Suprapubic skin (tissue), 4 donors: ENCODE results near the gene C1orf226. TPM values are rescaled to one million over a fixed set of nuclear protein-coding genes. Genes with fewer than 3 reads are reported as not detected.

Experiments
- DNase-seq, 2 donors: peaks; one replicate each; pipeline ENCODE4 v3.0.0-alpha.2; 2019; ENCODE audit warnings: low spot score in 2 of 2
- H3K27ac ChIP-seq: fragments of 200-600 bp; sonication (generic); one replicate; pipeline ENCODE4 v1.5.1; 2019
- H3K27me3 ChIP-seq: fragments of 200-600 bp; sonication (generic); one replicate; pipeline ENCODE4 v1.5.1; 2019
- H3K36me3 ChIP-seq: fragments of 200-600 bp; sonication (generic); one replicate; pipeline ENCODE4 v1.5.1; 2019
- H3K4me1 ChIP-seq: fragments of 200-600 bp; sonication (generic); one replicate; pipeline ENCODE4 v1.5.1; 2019
- H3K4me3 ChIP-seq: fragments of 200-600 bp; sonication (generic); one replicate; pipeline ENCODE4 v1.5.1; 2019; ENCODE audit warnings: mild to moderate bottlenecking
- H3K9me3 ChIP-seq: fragments of 200-600 bp; sonication (generic); one replicate; pipeline ENCODE4 v1.5.1; 2019
- EP300 ChIP-seq: sonication (generic); formaldehyde crosslinking; IDR thresholded peaks from one replicate; pipeline ENCODE4 v1.6.1; 2017; ENCODE audit warnings: antibody characterized with exemption
- POLR2A ChIP-seq, 2 donors: fragments of 450-650 bp; IDR thresholded peaks; one replicate each; pipeline ENCODE4 v1.6.1; 2017; ENCODE audit warnings: antibody characterized with exemption in 2 of 2, mild to moderate bottlenecking in 2 of 2, moderate library complexity in 2 of 2
- POLR2AphosphoS5 ChIP-seq, 3 donors: sonication (generic); formaldehyde crosslinking; IDR thresholded peaks; one replicate each; pipeline ENCODE4 v1.6.1; 2017; ENCODE audit warnings: antibody characterized with exemption in 3 of 3
- WGBS: methylation state at CpG from one replicate; pipeline ENCODE4 v1.1.5; 2018; 5-methylcytosine and 5-hydroxymethylcytosine counted together
- total RNA-seq, 4 donors: library from RNA; depleted of rRNA; stranded (reverse); fragments of >200 nt; gene quantifications; one replicate each; pipeline ENCODE4 v1.1.0, GENCODE V29; 2016
- TF ChIP-seq, protein P1 (sequence below), 2 donors: fragments of 200-600 bp in 1 of 2; fragments of 450-650 bp in 1 of 2; sonication (generic) in 1 of 2; IDR thresholded peaks; one replicate each; pipeline ENCODE4 v1.5.1; 2016 to 2019; ENCODE audit warnings: antibody characterized with exemption in 2 of 2, mild to moderate bottlenecking in 1 of 2, moderate library complexity in 1 of 2

Gene C1orf226
- total RNA-seq, 4 donors from 2014 or later = 3.1 to 14.0 (median 8.9) TPM

DNA sequence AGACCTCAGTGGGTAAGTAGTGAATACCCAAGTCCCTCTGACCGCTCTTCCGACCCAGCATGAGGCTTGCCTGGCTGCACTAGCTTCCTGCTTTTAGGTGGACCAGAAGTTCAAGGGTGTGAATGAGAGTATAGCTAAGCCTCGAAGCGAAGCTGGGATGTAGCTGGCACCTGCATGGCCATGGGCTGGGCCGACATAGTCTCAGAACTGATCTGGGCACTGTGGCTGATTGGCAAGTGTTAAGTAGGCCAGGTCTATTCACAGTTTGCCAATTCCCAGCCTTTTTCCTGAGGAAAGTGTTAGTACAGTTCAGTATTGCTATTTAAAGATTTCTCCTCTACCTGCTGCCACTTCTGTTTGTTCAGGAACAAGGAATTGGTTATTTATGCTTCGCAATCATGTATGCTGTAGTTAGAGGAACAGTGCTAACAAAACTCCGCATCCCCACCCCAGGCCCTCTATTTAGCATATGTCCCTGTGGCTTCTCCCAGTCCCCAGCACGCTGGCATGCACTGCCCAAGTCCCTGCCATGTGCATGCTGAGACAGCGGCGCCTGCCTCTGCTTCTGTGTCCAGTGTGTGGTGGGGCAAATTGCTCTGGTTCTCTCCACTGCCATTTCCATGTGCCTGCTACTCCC, 21.2 kb upstream of the C1orf226 start:
- H3K4me3 ChIP-seq = no peak overlapping the region
- H3K27ac ChIP-seq = no peak overlapping the region
- H3K9me3 ChIP-seq = no peaks in the 10 kb centered on the region
- no peaks in the 10 kb centered on the region for H3K27me3 ChIP-seq
- 83% methylated on average over 10 of the region's 10 CpGs for WGBS
- H3K4me1 ChIP-seq = no peaks in the 10 kb centered on the region
- no peak for DNase-seq
- TF ChIP-seq POLR2A (IDR thresholded peaks at IDR 0.05) = no peak
- TF ChIP-seq EP300 = no peak
- TF ChIP-seq, protein P1, sequence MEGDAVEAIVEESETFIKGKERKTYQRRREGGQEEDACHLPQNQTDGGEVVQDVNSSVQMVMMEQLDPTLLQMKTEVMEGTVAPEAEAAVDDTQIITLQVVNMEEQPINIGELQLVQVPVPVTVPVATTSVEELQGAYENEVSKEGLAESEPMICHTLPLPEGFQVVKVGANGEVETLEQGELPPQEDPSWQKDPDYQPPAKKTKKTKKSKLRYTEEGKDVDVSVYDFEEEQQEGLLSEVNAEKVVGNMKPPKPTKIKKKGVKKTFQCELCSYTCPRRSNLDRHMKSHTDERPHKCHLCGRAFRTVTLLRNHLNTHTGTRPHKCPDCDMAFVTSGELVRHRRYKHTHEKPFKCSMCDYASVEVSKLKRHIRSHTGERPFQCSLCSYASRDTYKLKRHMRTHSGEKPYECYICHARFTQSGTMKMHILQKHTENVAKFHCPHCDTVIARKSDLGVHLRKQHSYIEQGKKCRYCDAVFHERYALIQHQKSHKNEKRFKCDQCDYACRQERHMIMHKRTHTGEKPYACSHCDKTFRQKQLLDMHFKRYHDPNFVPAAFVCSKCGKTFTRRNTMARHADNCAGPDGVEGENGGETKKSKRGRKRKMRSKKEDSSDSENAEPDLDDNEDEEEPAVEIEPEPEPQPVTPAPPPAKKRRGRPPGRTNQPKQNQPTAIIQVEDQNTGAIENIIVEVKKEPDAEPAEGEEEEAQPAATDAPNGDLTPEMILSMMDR (IDR thresholded peaks at IDR 0.05) = no peak
- no peak for TF ChIP-seq POLR2AphosphoS5 (IDR thresholded peaks at IDR 0.05)
- H3K36me3 ChIP-seq = no peaks in the 10 kb centered on the region

DNA sequence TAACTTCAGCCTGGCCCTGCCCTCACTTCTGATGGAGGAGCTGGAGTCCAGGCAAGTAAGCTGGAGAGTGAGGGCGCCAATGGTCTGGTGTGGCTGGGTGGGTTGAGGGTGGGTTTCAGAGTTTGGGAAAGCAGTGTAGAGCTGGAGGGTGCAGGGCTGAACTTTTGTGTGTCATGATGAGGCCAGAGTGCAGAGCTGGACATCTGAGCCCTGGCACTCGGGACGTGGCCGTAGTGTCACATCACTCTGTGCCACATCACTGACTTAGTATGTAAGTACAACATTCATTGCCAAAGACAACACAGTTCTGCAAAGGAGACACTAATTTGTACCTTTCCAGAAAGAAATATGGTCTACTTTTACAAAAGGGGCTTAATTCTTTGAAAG, 20.7 kb upstream of the C1orf226 start:
- Histone ChIP-seq H3K27ac (no peak overlapping the region), H3K9me3 (no peaks in the 10 kb centered on the region), H3K4me3 (no peak overlapping the region), H3K36me3 (no peaks in the 10 kb centered on the region), H3K27me3 (no peaks in the 10 kb centered on the region), H3K4me1 (no peaks in the 10 kb centered on the region)
- TF ChIP-seq, protein P1 (IDR thresholded peaks at IDR 0.05) = no peak
- TF ChIP-seq POLR2A (IDR thresholded peaks at IDR 0.05) = no peak
- TF ChIP-seq POLR2AphosphoS5 (IDR thresholded peaks at IDR 0.05) = no peak
- no peak for TF ChIP-seq EP300
- DNase-seq = no peak
- 100% methylated on average over 4 of the region's 4 CpGs for WGBS

DNA sequence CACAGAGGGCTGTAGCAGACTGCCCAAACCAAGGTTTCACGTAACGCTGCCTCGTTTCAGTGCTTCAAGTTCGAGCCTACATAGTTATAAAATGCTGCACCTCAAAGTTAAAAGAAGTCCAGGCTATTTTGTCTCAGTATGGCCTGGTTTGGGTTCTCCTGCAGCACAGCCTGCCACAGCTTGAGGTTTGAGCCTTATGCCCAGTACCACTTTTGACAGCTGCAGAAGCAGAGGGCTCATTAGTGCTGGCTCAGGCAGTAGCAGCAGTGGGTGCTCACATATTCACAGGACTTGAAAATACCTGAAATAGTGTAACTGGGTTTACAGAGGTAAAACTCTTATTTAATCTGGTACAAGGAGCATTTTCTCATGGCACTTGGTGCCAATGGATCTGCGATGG, 20.2 kb upstream of the C1orf226 start:
- no peak overlapping the region for H3K27ac ChIP-seq
- WGBS = 85% methylated on average over 5 of the region's 5 CpGs
- no peak for DNase-seq
- no peaks in the 10 kb centered on the region for H3K9me3 ChIP-seq
- H3K4me3 ChIP-seq = no peak overlapping the region
- H3K4me1 ChIP-seq = peaks cover under 1% of the 10 kb centered on the region
- no peaks in the 10 kb centered on the region for H3K36me3 ChIP-seq
- no peak for TF ChIP-seq POLR2A (IDR thresholded peaks at IDR 0.05)
- TF ChIP-seq EP300 = no peak
- TF ChIP-seq POLR2AphosphoS5 (IDR thresholded peaks at IDR 0.05) = no peak
- TF ChIP-seq, protein P1 (IDR thresholded peaks at IDR 0.05) = no peak
- no peaks in the 10 kb centered on the region for H3K27me3 ChIP-seq

DNA sequence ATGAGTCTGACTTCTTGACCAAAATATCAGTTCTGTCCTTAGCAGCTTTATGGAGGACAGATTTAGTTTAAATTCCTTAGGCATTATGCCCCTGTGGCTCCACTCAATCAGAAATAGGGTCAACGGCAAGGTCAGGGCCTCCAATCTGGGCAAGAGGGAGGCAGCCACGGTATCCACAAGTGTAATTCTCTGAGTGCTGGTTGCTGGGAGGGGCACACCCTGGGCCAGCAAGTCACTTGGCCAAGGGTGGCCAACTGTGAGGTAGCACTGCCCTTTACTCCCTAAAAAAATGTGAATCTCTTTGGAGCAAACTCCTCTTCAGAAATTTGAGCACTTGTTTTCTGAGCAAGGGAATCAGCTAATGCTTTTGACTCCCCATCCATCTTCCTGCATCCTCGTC, 17.7 kb upstream of the C1orf226 start:
- WGBS = 90% methylated on average over 3 of the region's 3 CpGs
- Histone ChIP-seq H3K27ac (no peak overlapping the region), H3K9me3 (no peaks in the 10 kb centered on the region), H3K27me3 (no peaks in the 10 kb centered on the region), H3K36me3 (no peaks in the 10 kb centered on the region), H3K4me1 (peaks cover 3% of the 10 kb centered on the region), H3K4me3 (no peak overlapping the region)
- TF ChIP-seq, protein P1 (IDR thresholded peaks at IDR 0.05) = no peak
- no peak for TF ChIP-seq EP300
- TF ChIP-seq POLR2A (IDR thresholded peaks at IDR 0.05) = no peak
- no peak for TF ChIP-seq POLR2AphosphoS5 (IDR thresholded peaks at IDR 0.05)
- DNase-seq = no peak

DNA sequence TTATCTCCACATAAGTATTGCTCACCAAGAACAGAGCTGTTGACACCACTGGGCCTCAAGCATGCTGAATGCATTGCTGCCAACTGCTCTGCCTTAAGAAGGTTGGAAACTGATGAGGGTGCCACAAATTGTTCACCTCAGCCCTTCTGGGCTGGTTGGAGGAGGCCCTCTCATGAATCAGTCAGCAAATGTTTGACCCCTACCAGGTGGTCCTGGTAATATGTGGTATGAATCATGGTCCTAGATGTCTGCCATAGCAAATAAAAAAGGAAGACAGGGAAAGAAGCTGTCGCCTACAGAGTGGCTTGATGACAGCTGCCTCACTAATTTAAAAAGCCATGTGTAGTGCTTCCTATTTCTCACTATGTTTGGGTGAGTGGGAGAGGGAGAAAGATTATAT, 17.0 kb upstream of the C1orf226 start:
- Histone ChIP-seq H3K4me1 (peaks cover 3% of the 10 kb centered on the region), H3K9me3 (no peaks in the 10 kb centered on the region), H3K27me3 (no peaks in the 10 kb centered on the region), H3K27ac (no peak overlapping the region), H3K36me3 (no peaks in the 10 kb centered on the region), H3K4me3 (no peak overlapping the region)
- no peak for TF ChIP-seq POLR2A (IDR thresholded peaks at IDR 0.05)
- no peak for TF ChIP-seq EP300
- TF ChIP-seq POLR2AphosphoS5 (IDR thresholded peaks at IDR 0.05) = no peak
- TF ChIP-seq, protein P1 (IDR thresholded peaks at IDR 0.05) = no peak
- WGBS = 95% methylated on average over 1 of the region's 1 CpG
- DNase-seq = no peak
